Suppressor macrophage treated with lipopolysaccharide for 4 hours (primary cell): Measurements from ENCODE around the gene IL22RA1.

Experiments
- DNase-seq: peaks from one replicate; pipeline ENCODE4 v3.0.0-alpha.2; 2020

Gene IL22RA1

GRCh38 chr1:24136956-24137539, 5.9 kb downstream of the IL22RA1 start:
- no peak for DNase-seq

DNA sequence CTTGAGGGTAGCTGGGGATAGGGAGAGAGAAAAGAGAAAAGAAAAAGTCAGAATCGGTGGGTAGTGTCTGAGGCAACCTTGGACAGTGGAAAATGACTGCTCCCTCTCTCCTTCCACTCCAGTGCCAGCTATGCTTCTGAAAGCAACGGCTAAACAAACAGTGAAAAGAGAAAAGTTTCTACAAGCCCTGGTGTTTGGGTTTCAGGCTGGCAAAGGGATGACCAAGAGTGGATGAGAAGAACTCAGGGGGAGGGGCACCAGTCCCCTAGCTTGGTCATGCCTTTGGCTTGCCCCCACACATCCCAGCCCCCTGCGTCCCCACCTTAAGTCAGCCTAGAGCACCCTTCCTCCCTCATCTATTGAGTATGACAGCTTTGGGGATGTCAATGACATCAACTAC, 8.6 kb downstream of the IL22RA1 start:
- DNase-seq, result no peak

DNA sequence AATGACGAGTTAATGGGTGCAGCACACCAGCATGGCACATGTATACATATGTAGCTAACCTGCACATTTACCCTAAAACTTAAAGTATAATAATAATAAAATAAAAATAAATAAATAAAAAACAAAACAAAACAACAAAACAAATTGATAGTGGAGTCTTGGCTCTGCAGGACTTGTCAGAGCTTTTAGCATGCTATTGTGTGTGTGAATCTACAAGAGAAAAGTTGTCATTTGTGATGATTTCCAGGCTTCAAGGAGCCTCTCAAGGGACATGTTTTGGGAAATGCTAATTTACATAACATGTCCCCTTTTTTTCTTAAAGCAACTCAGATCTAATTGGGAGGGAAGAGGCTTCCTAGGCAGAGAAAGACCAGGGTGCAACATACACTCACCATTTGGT, 9.1 kb downstream of the IL22RA1 start:
- no peak for DNase-seq

DNA sequence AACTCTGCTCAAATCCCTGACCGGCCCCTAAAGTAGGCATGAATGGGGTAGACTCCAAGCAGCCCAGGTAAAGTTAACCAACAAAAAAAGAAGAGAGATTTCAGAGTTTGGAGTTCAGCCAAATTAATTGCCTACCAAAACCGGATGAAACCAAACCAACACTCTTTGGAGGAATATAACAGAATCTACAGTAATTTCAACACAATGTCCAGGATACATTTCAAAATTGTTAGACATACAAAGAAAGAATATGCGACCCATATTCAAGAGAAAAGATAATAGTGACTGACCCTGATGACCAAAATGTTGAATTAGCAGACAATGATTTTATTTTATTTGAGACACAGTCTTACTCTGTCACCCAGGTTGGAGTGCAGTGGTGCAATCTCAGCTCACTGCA, 12.6 kb downstream of the IL22RA1 start:
- DNase-seq, result no peak

DNA sequence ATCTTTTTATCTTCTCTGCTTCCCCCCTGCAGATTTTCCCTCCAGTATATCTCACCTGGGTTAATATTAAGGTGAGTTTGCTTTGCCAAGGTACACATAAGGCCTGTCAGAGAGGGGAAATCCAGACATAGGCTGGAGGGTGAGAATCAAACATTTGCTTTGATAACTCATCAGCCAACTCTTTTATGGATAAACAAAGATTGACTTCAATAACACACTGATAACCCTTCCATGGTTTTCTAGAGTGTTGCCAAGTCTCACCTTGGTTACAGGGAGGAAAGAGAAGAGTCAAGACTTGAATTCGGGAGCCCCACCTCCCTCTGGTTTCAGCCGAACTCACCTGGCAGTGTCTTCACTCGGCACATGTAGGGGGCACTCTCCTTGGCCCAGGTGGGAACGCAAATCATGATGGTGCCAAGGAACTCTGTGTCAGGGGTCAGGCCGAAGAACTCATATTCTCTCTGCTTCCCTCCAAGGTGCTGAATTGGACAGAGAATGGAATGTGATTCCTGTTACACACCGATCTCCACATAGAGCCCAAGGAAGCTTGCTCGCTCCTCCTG, 15.1 kb downstream of the IL22RA1 start:
- DNase-seq, result no peak

- no peak for DNase-seq
Observed at GRCh38 chr1:24127134-24127800, 15.7 kb downstream of the IL22RA1 start.

- no peak for DNase-seq
Observed at GRCh38 chr1:24126672-24127023, 16.3 kb downstream of the IL22RA1 start.

DNA sequence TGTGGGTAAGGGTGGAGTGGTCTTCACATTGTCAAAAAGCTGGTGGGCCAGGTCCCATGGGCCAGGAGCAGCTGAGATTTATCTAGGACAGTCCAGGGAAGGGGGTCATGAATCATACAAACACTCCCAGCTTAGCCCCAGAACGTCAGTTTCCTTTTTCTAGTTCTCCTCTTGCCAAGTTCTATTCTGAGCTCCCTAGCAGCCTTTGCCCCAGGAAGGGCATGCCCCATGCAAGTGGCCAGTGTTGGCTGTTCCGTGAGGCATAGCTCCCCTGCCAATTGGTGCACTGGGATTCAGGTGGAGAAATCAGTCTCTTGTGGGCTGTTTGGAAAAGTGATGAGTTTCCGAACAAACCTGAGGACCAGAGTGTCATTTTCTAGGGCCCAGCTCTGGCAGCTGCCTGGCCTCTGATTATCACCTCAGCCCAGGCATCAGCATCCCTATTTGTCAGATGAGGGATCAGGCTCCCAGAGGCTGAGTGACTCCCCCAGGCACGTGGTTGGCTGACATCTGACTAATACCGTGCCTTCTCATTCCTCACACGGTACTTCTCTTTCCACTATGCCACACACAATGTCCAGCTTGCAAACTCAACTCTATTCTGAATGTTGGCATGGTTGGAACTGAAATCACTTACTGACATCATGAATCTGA, 16.8 kb downstream of the IL22RA1 start:
- DNase-seq, result peak; percentile 85

DNA sequence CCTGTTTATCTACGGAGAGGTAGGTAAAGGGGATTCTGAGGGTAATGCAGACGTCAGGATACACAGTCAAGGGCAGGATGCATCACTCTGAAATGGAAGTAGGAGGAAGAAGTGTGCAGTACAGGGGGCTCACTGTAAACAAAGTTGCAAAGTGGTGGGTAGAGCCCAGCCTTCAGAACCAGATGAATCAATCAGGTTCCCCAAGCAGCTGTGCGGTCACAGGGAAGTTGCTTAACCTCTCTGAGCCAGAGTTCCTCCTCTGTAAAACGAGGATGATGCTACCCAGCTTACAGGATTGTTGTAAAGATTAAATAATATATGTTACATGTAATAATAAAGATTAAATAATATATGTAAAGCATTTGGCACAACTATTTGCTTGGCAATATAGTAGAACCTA, 17.5 kb downstream of the IL22RA1 start:
- DNase-seq, result peak; percentile 70

DNA sequence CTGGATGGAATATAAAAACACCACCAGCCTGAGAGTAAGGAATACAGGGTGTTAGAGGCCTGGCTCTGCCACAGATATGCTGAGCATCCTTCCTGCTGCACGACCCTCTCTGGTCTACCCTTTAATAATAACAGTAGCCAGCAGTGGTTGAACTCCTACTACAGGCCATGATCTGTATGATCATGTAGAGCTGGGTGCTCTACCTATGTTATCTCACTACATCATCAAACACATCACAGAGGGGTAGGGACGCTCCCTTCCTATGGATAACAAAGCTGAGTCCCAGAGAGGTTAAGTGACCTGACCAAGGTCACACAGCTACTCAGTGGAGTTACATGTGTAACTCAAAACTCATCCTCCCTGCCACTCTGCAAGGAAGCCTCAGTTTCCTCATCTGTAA, 18.0 kb downstream of the IL22RA1 start:
- DNase-seq, result no peak

DNA sequence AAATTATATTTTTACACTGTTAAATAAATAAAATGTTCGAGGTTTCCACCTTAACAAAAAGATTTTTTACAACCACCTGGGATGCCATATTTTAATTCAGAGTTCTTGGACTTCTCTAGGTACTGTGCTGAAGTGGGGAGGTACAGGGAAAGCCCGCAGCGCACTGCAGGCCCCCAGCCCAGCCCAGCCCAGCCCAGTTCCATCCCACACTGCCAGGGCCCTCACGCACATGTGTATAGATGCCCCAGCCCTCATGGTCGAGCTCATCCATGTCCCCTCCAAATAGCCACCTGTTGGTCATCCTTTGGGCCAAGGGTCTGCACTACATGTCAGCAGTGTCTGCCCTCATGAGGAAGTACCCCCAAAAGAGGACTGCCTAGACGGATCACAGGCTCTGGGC, 19.3 kb downstream of the IL22RA1 start:
- no peak for DNase-seq

- DNase-seq, result no peak
Observed at GRCh38 chr1:24122776-24123175, 20.2 kb downstream of the IL22RA1 start.

DNA sequence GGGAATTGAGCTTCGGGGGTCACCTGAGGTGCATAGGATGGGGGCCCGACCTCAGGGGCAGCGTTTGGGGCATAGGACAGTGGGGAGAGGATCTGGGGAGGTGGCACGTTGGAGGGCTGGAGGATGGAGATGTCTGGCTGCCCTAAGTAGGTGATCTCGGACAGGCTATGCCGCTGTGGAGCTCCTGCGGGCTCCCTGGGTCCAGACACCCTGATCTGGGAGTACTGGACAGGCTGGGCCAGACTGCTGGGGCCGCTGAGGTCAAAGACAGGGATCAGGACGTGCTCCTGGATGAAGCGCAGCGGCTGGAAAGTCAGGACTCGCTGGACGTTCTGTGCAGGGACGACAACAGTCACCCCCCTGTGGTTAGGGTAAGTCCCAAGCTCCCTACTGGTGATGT, 21.5 kb downstream of the IL22RA1 start:
- DNase-seq, result no peak

GRCh38 chr1:24120965-24121364, 22.0 kb downstream of the IL22RA1 start:
- no peak for DNase-seq

DNA sequence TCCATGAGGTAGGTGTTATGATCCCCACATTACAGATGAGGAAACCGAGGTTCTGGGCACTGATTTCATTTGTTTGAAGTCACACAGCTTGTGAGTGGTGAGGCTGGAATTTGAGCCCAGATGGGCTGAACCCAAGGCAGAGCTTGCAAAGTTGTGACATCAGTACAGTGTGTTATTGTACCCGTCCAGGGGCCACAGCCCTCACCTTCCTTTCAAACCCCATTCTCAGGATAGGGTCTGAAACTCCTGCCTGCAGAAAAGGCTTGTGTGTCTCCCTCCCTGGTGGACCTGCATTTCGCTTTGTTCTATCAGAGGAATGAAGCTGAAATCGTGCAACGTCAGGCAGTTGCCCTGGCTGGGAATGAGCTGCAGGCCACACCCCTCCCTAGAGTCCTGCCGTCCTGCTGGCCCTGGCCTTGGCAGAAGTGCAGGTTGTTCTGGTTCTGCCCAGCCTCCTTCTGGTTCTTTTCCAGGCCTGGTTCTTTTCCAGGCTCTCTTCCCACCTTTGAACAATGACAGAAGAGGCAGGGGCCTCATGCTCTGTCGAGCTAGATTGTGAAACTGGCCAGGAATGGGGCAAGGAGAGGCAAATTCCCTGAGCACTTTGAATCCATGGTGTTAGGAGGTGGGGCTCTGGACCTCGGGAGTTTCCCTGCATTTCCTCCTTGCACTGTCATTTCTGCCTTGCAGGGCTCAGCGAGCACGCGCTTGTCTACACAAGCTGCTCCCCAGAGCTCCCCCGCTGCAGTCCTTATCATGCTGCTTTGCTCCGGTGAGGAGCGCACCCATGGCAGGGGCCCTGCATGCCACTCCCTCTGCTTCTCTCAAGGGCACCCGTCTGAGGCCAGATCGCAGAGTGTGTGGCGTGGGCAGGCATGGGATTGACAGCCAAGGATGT, 22.8 kb downstream of the IL22RA1 start:
- DNase-seq, result no peak

GRCh38 chr1:24119489-24119858, 23.5 kb downstream of the IL22RA1 start:
- no peak for DNase-seq

DNA sequence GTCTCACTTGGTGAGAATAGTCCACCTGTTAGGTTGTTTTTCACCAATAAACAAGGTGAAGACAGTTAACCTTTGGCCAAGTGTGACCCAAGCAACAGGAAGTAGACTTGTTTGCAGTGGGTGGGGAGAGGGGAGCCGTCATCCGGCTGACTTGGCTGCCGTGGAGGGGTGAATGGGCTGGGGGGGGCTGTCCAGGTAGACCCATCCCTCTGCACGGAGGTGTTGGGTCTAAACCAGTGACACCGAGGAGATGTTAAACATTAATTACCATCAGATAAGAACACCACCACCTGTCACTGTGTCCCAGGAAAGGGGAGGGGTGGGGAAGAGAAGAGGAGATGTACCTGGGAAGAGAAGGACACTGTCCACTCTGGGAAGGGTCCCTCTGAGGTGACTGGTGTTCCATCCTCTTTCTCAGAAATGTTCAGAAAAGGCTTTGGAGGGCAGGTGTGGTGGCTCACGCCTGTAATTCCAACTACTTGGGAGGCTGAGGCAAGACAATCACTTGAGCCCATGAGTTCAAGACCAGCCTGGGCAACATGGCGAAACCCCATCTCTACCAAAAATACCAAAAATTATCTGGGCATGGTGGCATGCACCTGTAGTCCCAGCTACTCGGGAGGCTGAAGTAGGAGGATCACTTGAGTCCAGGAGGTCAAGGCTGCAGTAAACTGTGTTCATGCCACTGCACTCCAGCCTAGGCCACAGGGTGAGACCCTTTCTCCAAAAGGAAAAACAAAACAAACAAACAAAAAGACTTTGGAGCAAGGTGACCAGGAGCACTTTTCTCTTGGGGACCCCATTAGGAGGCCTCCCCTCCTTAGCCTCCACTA, 24.3 kb downstream of the IL22RA1 start:
- DNase-seq, result no peak

DNA sequence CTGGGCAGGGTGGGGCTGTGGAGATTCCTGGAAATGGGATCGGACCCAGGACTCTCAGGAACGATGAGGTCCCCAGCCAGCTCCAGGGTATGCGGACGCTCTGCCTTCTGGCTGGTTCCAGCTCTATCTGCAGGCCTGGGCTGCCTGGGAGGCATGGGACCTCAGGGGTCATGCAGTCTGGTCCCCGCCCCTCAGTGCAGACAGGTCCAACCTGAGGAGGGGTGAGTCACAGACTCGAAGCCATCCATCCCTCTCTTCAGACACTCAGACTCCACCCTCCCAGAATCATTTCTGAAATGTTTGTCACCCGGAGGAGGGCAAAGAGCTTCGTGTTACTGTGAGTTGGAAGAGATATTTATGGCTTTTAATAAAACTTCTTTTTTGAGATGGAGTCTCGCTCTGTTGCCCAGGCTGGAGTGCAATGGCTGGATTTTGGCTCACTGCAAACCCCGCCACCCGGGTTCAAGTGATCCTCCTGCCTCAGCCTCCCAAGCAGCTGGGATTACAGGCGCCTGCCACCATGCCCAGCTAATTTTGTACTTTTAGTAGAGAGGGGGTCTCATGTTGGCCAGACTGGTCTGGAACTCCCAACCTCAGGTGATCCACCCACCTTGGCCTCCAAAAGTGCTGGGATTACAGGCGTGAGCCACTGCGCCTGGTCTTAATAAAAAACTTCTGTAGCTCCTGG, 25.1 kb downstream of the IL22RA1 start:
- no peak for DNase-seq

GRCh38 chr1:24117132-24117531, 25.8 kb downstream of the IL22RA1 start:
- no peak for DNase-seq

- no peak for DNase-seq
Observed at GRCh38 chr1:24114753-24115152, 28.2 kb downstream of the IL22RA1 start.

- no peak for DNase-seq
Observed at GRCh38 chr1:24113641-24114033, 29.3 kb downstream of the IL22RA1 start.
